ENCODE results near the gene COL25A1.

DNA sequence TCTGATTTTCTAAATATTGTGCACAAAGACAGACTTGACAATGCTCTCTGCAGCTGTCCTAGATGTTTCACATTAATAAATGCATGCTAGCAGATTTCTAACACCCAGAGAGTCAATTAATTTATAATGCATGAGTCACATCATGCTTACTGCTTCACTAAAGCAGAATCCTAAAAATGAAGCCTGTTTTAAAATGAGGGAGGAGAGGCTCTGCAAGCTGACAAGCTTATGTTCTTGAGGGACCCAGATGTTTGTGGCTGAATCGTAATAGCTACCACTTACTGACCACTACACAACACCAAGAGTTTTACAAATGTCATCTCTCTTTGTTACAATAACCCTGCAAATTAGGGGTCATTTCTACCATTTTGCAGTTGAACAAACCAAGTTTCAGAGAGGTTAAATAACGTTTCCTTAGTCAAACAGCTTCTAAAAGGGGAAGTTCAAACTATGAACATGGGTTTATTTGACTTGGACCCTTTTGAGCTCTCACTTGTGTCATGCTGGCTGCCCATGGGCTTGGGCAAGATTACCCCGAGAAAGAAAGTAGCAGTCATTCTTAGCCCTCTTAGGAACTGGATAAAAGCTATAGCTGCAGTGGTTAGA, 276.9 kb downstream of the COL25A1 start:
- TF ChIP-seq CTCF (IDR thresholded peaks at IDR 0.05; ENCODE audit: poor library complexity) (no peak), EZH2phosphoT487 (IDR thresholded peaks at IDR 0.05; ENCODE audit: low read depth, severe bottlenecking, unreplicated experiment) (no peak)

Measured in hepatocyte (in vitro differentiated cells).